Activated T-helper 17 cell treated with anti-CD3 and anti-CD28 coated beads, Interleukin-2, amount 50 U/mL, for 72 hours (primary cell): Measurements from ENCODE around the gene SRGAP3. TPM values are rescaled to one million over a fixed set of nuclear protein-coding genes. Genes with fewer than 3 reads are reported as not detected.

ENCODE experiments used
- ATAC-seq: fragments of 150-1000 bp; cut with Tn5 transposase; replicated peaks from 2 replicates; pipeline ENCODE4 v1.10.0; 2021; ENCODE audit warnings: mild to moderate bottlenecking, moderate library complexity
- H3K27ac Mint-ChIP-seq: one replicate; pipeline ENCODE4 v1.8.0; 2022; ENCODE audit warnings: mixed read lengths
- H3K27me3 Mint-ChIP-seq: one replicate; pipeline ENCODE4 v1.8.0; 2022; ENCODE audit warnings: mixed read lengths
- H3K36me3 Mint-ChIP-seq: one replicate; pipeline ENCODE4 v1.8.0; 2022; ENCODE audit warnings: low read depth, mild to moderate bottlenecking, mixed read lengths
- H3K4me1 Mint-ChIP-seq: one replicate; pipeline ENCODE4 v1.8.0; 2022; ENCODE audit warnings: mixed read lengths
- H3K4me3 Mint-ChIP-seq: one replicate; pipeline ENCODE4 v1.8.0; 2022; ENCODE audit warnings: mild to moderate bottlenecking, mixed read lengths
- H3K9me3 Mint-ChIP-seq: one replicate; pipeline ENCODE4 v1.8.0; 2022; ENCODE audit warnings: mixed read lengths
- total RNA-seq, 2 donors: library from RNA; stranded (reverse); gene quantifications; one replicate each; pipeline ENCODE4 v1.2.3, GENCODE V29; 2022

SRGAP3 gene
- total RNA-seq, 2 donors from 2014 or later = 0.97 to 3.9 TPM

DNA sequence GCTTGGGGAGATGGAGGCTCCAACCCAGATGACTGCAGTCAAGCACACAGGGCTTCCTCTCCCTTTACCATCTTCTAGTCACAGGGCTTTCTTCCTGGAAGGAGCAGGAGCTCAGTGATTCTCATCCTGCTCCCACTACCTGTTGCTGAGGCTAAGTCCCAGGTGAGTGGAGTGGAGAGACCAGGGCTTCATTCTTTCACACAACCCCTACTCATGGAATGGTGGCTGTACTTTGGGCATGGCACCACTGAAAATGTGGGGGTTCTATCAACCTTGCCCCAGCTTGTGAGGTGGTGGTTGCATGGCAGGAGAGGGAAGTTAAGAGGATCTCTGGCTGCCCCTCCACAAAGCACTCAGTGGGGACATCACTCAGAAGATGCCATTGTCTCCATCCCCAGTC is 249.4 kb downstream of the SRGAP3 start:
- no peaks in the 10 kb centered on the region for H3K9me3 Mint-ChIP-seq
- H3K27ac Mint-ChIP-seq = no peak overlapping the region
- no peaks in the 10 kb centered on the region for H3K36me3 Mint-ChIP-seq
- peaks cover 5% of the 10 kb centered on the region for H3K27me3 Mint-ChIP-seq
- H3K4me3 Mint-ChIP-seq = no peak overlapping the region
- ATAC-seq = no peak
- H3K4me1 Mint-ChIP-seq = no peaks in the 10 kb centered on the region

DNA sequence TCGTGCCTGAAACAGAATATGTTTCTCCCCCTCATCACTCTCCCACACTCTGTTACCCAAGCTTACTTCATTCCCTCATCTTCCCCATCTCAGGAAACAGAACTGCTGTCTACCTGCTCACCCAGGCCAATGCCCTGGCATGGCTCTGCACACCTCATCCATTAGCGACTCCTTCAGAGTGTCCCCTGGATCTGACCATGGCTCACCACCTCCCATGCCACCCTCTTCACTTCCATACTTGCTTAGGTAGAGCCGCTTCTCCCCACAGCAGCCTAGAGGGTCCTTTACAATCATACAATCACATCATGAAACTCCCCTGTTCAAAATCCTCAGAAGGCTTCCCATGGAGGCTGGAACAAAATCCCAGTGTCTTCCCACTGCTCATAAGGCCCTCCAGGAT is 252.3 kb downstream of the SRGAP3 start:
- ATAC-seq = no peak

DNA sequence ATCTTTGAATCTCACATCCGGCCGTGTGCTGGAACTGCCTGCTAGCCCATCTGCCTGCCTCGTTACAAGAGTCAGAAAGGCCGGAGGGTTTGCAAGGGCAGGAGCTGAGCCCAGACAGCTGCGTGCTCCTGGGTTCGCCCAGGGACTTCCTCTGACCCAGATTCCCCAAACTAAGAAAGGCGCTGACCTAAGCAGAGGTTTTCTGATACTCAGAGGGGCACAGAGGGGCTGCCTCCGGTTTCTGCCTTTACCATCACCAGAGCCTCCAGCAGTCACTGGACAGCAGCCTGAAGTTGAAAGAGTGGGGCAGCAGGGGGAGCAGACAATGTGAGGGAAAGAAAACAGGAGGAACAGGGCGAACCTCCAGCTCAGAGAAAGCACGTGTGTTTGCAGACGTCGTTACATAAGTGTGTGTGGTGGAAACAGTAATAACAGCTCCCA is 252.7 kb downstream of the SRGAP3 start:
- ATAC-seq = no peak
- Mint-ChIP-seq H3K36me3 (no peaks in the 10 kb centered on the region), H3K27ac (no peak overlapping the region), H3K4me3 (no peak overlapping the region), H3K9me3 (no peaks in the 10 kb centered on the region), H3K27me3 (peaks cover 5% of the 10 kb centered on the region), H3K4me1 (no peaks in the 10 kb centered on the region)

More for the DNA sequence above, 252.3 kb downstream of the SRGAP3 start:
- no peaks in the 10 kb centered on the region for H3K36me3 Mint-ChIP-seq
- no peak overlapping the region for H3K27ac Mint-ChIP-seq
- no peak overlapping the region for H3K4me3 Mint-ChIP-seq
- peaks cover 5% of the 10 kb centered on the region for H3K27me3 Mint-ChIP-seq
- H3K4me1 Mint-ChIP-seq = no peaks in the 10 kb centered on the region
- no peaks in the 10 kb centered on the region for H3K9me3 Mint-ChIP-seq

- H3K27me3 Mint-ChIP-seq = peaks cover 5% of the 10 kb centered on the region
- no peak overlapping the region for H3K27ac Mint-ChIP-seq
- H3K36me3 Mint-ChIP-seq = no peaks in the 10 kb centered on the region
- ATAC-seq = no peak
- no peaks in the 10 kb centered on the region for H3K4me1 Mint-ChIP-seq
- no peak overlapping the region for H3K4me3 Mint-ChIP-seq
- H3K9me3 Mint-ChIP-seq = no peaks in the 10 kb centered on the region
These were observed 253.2 kb downstream of the SRGAP3 start for GRCh38 chr3:8996216-8996615.

- Mint-ChIP-seq H3K27ac (no peak overlapping the region), H3K4me3 (no peak overlapping the region)
These were observed 255.2 kb downstream of the SRGAP3 start for GRCh38 chr3:8994226-8994625.

DNA sequence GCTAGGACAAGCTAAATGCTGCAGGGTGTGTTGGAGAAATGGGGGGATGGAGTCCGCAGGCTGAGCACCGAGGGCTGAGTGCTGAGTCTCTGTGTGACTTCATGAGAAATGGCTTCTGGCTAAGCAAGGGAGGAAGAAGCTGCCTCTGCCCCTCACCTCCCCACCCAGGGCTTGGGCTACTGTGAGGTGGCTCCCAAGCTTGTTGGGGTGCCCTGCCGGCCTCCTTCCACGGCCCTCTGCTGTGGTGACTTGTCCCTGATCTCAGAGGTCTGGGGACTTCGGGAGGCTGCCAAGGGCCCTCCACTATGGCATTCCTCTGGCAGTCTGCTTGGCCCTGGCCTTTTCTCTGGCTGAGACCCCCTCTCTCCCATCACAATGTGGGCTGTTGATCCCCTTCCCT is 256.1 kb downstream of the SRGAP3 start:
- Mint-ChIP-seq H3K36me3 (no peaks in the 10 kb centered on the region), H3K27ac (no peak overlapping the region), H3K4me1 (no peaks in the 10 kb centered on the region), H3K4me3 (no peak overlapping the region), H3K9me3 (no peaks in the 10 kb centered on the region), H3K27me3 (peaks cover 3% of the 10 kb centered on the region)
- ATAC-seq = no peak

More at GRCh38 chr3:8994226-8994625, 255.2 kb downstream of the SRGAP3 start:
- peaks cover 5% of the 10 kb centered on the region for H3K27me3 Mint-ChIP-seq
- ATAC-seq = no peak
- H3K4me1 Mint-ChIP-seq = no peaks in the 10 kb centered on the region
- no peaks in the 10 kb centered on the region for H3K9me3 Mint-ChIP-seq
- H3K36me3 Mint-ChIP-seq = no peaks in the 10 kb centered on the region

DNA sequence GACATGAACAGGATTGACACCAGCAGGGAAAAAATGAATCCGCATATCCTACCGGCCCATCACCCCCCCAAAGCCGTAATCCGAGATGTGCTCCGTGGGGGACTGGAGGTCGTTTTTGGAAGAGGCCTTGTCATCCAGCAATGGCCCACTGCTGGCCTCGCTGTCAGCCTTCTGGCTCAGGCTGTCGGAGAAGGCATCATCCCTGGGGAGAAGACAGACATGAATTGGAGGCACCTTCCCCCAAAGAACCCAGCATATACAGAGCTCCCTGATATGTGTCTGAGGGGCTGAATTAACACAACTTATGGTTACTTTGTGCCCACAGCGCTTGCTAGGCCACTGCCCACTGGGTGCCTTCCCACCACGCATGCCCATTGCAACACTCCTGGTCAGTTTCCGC is 256.6 kb downstream of the SRGAP3 start:
- Mint-ChIP-seq H3K36me3 (no peaks in the 10 kb centered on the region), H3K9me3 (no peaks in the 10 kb centered on the region), H3K4me3 (no peak overlapping the region), H3K4me1 (no peaks in the 10 kb centered on the region), H3K27me3 (no peaks in the 10 kb centered on the region), H3K27ac (no peak overlapping the region)
- no peak for ATAC-seq

DNA sequence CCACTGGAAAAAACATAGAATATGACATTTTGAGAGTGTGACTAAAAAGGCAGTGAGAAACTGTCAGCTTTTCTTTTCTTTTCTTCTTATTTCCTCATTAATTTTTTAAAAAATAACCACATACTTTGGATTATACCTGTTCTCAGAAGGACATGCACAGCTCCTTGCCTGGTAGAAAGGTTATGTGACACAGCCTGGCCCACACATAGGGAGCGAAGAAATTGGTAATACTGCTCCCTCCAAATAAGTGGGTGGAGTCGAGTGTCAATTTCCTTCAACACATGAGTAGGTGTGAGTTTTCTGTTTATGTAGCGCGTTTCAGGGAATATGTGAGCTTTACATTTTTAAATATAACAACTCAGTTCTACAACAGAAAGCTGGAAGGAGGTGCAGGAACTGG is 257.2 kb downstream of the SRGAP3 start:
- H3K36me3 Mint-ChIP-seq = no peaks in the 10 kb centered on the region
- no peak for ATAC-seq
- H3K4me1 Mint-ChIP-seq = no peaks in the 10 kb centered on the region
- no peak overlapping the region for H3K27ac Mint-ChIP-seq
- H3K27me3 Mint-ChIP-seq = no peaks in the 10 kb centered on the region
- no peaks in the 10 kb centered on the region for H3K9me3 Mint-ChIP-seq
- H3K4me3 Mint-ChIP-seq = no peak overlapping the region

- Mint-ChIP-seq H3K27me3 (no peaks in the 10 kb centered on the region), H3K36me3 (no peaks in the 10 kb centered on the region), H3K4me3 (no peak overlapping the region), H3K4me1 (no peaks in the 10 kb centered on the region), H3K9me3 (no peaks in the 10 kb centered on the region), H3K27ac (no peak overlapping the region)
- ATAC-seq = no peak
These were observed 258.9 kb downstream of the SRGAP3 start for GRCh38 chr3:8990266-8991215.

- Mint-ChIP-seq H3K4me3 (no peak overlapping the region), H3K4me1 (no peaks in the 10 kb centered on the region), H3K36me3 (no peaks in the 10 kb centered on the region), H3K27me3 (no peaks in the 10 kb centered on the region), H3K9me3 (no peaks in the 10 kb centered on the region), H3K27ac (no peak overlapping the region)
- no peak for ATAC-seq
These were observed 260.5 kb downstream of the SRGAP3 start for GRCh38 chr3:8988791-8989558.

GRCh38 chr3:8988384-8988655 is 261.1 kb downstream of the SRGAP3 start:
- H3K9me3 Mint-ChIP-seq = no peaks in the 10 kb centered on the region
- no peak for ATAC-seq
- H3K4me3 Mint-ChIP-seq = no peak overlapping the region
- H3K4me1 Mint-ChIP-seq = no peaks in the 10 kb centered on the region
- no peaks in the 10 kb centered on the region for H3K36me3 Mint-ChIP-seq
- H3K27ac Mint-ChIP-seq = no peak overlapping the region
- H3K27me3 Mint-ChIP-seq = no peaks in the 10 kb centered on the region

DNA sequence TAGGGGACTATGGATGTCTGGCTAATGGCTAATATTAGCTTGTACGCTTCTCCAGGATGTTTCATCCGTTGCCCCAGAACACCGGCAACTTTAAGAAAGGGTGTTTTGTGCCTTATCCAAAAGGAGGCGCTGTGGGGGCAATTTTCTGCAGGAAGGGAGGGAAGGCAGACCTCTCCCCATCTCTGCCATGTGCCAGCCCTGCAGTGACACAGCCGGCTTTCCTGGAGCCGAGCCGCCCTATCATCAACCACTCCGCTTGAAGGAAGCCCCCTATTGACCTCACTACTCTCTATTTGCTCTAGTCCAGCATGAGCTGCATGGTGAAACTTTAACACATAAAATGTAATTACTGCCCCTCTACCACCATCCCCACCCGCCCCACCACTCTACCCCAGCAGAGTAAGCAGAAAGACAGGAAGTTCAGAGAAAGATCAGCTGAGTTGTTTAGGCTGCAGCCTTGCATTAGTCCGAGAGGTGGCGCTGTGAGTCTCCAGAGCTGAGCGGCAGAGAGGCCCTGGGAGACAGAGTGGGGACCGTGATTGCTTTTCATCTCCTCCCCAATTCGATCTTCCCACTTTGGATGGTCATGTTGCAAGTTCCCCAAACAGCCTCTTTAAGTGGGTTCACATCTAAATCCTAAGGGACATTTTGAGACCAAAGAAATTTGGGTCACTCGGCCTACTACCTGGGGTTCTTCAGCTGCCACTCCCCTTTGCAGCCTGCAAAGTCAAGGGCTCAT is 261.6 kb downstream of the SRGAP3 start:
- Mint-ChIP-seq H3K9me3 (no peaks in the 10 kb centered on the region), H3K36me3 (no peaks in the 10 kb centered on the region), H3K4me3 (peak overlapping the region; percentile 21), H3K4me1 (no peaks in the 10 kb centered on the region), H3K27ac (no peak overlapping the region), H3K27me3 (no peaks in the 10 kb centered on the region)
- peak; percentile 75 for ATAC-seq

DNA sequence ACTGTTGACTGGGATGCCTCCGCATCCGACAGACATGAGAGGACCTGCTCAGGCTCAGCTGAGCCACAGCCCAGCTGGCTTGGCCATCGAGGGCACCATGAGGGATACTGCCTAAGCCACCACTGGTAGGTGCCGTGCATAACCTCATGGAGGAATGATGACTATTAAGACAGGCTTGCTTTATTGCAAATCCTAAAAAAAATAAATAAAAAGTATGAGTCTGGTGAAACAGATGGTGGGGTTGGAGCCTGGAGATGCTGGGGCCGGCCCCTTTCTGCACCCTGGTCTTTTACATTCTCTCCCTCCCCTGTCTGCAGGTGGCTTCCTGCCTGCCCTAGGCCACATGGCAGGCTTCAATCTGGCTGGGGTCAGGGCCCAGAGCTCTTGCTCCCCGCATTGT is 262.2 kb downstream of the SRGAP3 start:
- Mint-ChIP-seq H3K27ac (no peak overlapping the region), H3K4me1 (no peaks in the 10 kb centered on the region), H3K4me3 (no peak overlapping the region), H3K27me3 (peaks cover 3% of the 10 kb centered on the region), H3K36me3 (no peaks in the 10 kb centered on the region), H3K9me3 (no peaks in the 10 kb centered on the region)
- no peak for ATAC-seq

GRCh38 chr3:8986741-8987140 is 262.7 kb downstream of the SRGAP3 start:
- no peak for ATAC-seq
- no peak overlapping the region for H3K27ac Mint-ChIP-seq
- no peaks in the 10 kb centered on the region for H3K36me3 Mint-ChIP-seq
- no peaks in the 10 kb centered on the region for H3K9me3 Mint-ChIP-seq
- H3K4me3 Mint-ChIP-seq = no peak overlapping the region
- no peaks in the 10 kb centered on the region for H3K4me1 Mint-ChIP-seq
- H3K27me3 Mint-ChIP-seq = peaks cover 7% of the 10 kb centered on the region
